HepG2 (cell line): ENCODE measurements around the gene TAS2R60. TPM values are rescaled to one million over a fixed set of nuclear protein-coding genes. Genes with fewer than 3 reads are reported as not detected.
"Not testable (repeated sequence)": the region's sequence is repeated elsewhere in the genome, so short reads cannot be mapped to it uniquely, and the experiment has no call there.

Experiments used
- ATAC-seq: fragments of 200-7000 bp; cut with Tn5 transposase; 3 replicates; pipeline ENCODE4 v1.9.1; 2020; ENCODE audit warnings: mild to moderate bottlenecking, moderate library complexity
- BruUV-seq: library from RNA; stranded (reverse); fragments of 400-500 nt; replicated peaks from 2 replicates; lab custom pipeline; 2021; lab: Mats Ljungman, UMichigan
- CTCF ChIA-PET: fragments of 300-600 bp; formaldehyde crosslinking; extraction: SDS; loops from one replicate; lab custom pipeline; 2021; ENCODE audit warnings: low total read pairs, inconsistent platforms, low intra/inter-chr PET ratio; lab: Yijun Ruan, JAX
- POLR2A ChIA-PET: fragments of 350-600 bp; sonication (Branson Sonifier 250); formaldehyde crosslinking; loops from one replicate; lab custom pipeline; 2020; ENCODE audit warnings: antibody characterized with exemption, inconsistent platforms; lab: Yijun Ruan, JAX
- DNase-seq: peaks from one replicate; pipeline ENCODE4 v3.0.0-alpha.2; 2015; ENCODE audit warnings: low spot score
- FAIRE-seq: peaks from 3 replicates; lab custom pipeline; 2011; peaks lifted over from hg19 to GRCh38; lab: Jason Lieb, UNC
- H2AFZ ChIP-seq: one replicate; pipeline ENCODE4 v1.6.1; 2011; ENCODE audit warnings: low read length, inconsistent platforms
- H3K27ac ChIP-seq: fragments of 300-600 bp; 3 replicates; pipeline ENCODE4 v1.8.0; 2011; ENCODE audit warnings: mixed run types, mild to moderate bottlenecking, mixed read lengths, low read length, inconsistent platforms; ENCODE audit not compliant: insufficient read depth; ENCODE audit errors: extremely low read length
- H3K27me3 ChIP-seq, 2 experiments: fragments of 200-600 bp in 1 of 2; 2 replicates in 1 of 2; 3 replicates in 1 of 2; pipeline versions ENCODE4 v1.6.0 to v1.8.0; 2011; ENCODE audit warnings: low read length in 2 of 2, mild to moderate bottlenecking in 2 of 2, moderate library complexity in 2 of 2, inconsistent platforms in 1 of 2; ENCODE audit not compliant: insufficient read depth in 2 of 2, control insufficient read depth in 1 of 2
- H3K36me3 ChIP-seq, 2 experiments: fragments of 200-600 bp in 1 of 2; replicated peaks in 1 of 2; 2 replicates in 1 of 2; 3 replicates in 1 of 2; pipeline versions ENCODE4 v1.5.1 to v1.8.0; 2011; ENCODE audit warnings: low read length in 2 of 2, inconsistent platforms in 1 of 2; ENCODE audit not compliant: insufficient read depth in 2 of 2, control insufficient read depth in 1 of 2
- H3K4me1 ChIP-seq: 2 replicates; pipeline ENCODE4 v1.5.1; 2012; ENCODE audit warnings: low read length, inconsistent platforms; ENCODE audit not compliant: insufficient read depth
- H3K4me2 ChIP-seq: 2 replicates; pipeline ENCODE4 v1.6.0; 2011; ENCODE audit warnings: low read depth, low read length, inconsistent platforms
- H3K4me3 ChIP-seq, 3 experiments: fragments of 200-600 bp in 1 of 3; sonication (generic), shearing (Covaris generic) in 1 of 3; replicated peaks in 1 of 3; 2 replicates each; pipeline ENCODE4 v1.5.1; 2011 to 2016; ENCODE audit warnings: low read length in 3 of 3, inconsistent platforms in 2 of 3, low read depth in 2 of 3, mild to moderate bottlenecking in 2 of 3, control low read depth in 1 of 3, mixed read lengths in 1 of 3; ENCODE audit not compliant: insufficient read depth in 1 of 3
- H3K79me2 ChIP-seq: one replicate; pipeline ENCODE4 v1.6.1; 2011; ENCODE audit warnings: low read length, inconsistent platforms; ENCODE audit not compliant: insufficient read depth
- H3K9ac ChIP-seq: 2 replicates; pipeline ENCODE4 v1.6.0; 2011; ENCODE audit warnings: mild to moderate bottlenecking, low read depth, low read length, inconsistent platforms; ENCODE audit not compliant: insufficient read depth
- H3K9me3 ChIP-seq: 2 replicates; pipeline ENCODE4 v1.5.1; 2012; ENCODE audit warnings: mild to moderate bottlenecking, low read length
- H4K20me1 ChIP-seq: 2 replicates; pipeline ENCODE4 v1.6.0; 2011; ENCODE audit warnings: inconsistent platforms, mild to moderate bottlenecking, low read length, moderate library complexity; ENCODE audit not compliant: insufficient read depth
- AFF4 ChIP-seq: sonication (generic); formaldehyde crosslinking; IDR thresholded peaks from 2 replicates; pipeline ENCODE4 v1.4.0; 2020; ENCODE audit warnings: missing genetic modification reagents
- FOXP1 ChIP-seq, 2 experiments: fragments of 450-650 bp in 1 of 2; IDR thresholded peaks; 2 replicates each; pipeline ENCODE4 v1.6.1; 2017 to 2018; ENCODE audit warnings: antibody characterized with exemption in 1 of 2
- ZC3H4 ChIP-seq: sonication (generic); formaldehyde crosslinking; IDR thresholded peaks from 2 replicates; pipeline ENCODE4 v1.4.0; 2020; ENCODE audit warnings: missing genetic modification reagents, borderline replicate concordance
- ZNF367 ChIP-seq: sonication (generic); formaldehyde crosslinking; IDR thresholded peaks from 2 replicates; pipeline ENCODE4 v1.4.0; 2020; ENCODE audit warnings: missing genetic modification reagents, borderline replicate concordance
- ZNF790 ChIP-seq: sonication (generic); formaldehyde crosslinking; IDR thresholded peaks from 2 replicates; pipeline ENCODE4 v1.8.0; 2022; ENCODE audit warnings: missing genetic modification reagents, mild to moderate bottlenecking, borderline replicate concordance
- WGBS: methylation state at CpG from one replicate; pipeline ENCODE4 v1.1.6; 2017; ENCODE audit warnings: low lambda C conversion rate; 5-methylcytosine and 5-hydroxymethylcytosine counted together
- in situ Hi-C: cut with HindIII; loops from 2 replicates; pipeline ENCODE4 v1.10.0; 2017; ENCODE audit warnings: low pct_unique_long_range_greater_than_20kb; ENCODE audit not compliant: extremely low pct_ligation_motif_present
- intact Hi-C: fragments of 100-400 bp; cut with micrococcal nuclease; formaldehyde crosslinking; loops from one replicate; pipeline ENCODE4 v1.10.0; 2022; ENCODE audit not compliant: unreplicated experiment
- polyA plus RNA-seq, 8 experiments: library from polyadenylated mRNA; depleted of rRNA in 3 of 8; stranded (reverse) in 7 of 8; unstranded in 1 of 8; fragments of >200 nt; fragmentation: Illumina TruSeq in 4 of 8; extraction: Trizol in 4 of 8; gene quantifications; 2 replicates each; pipeline versions ENCODE4 v1.2.1 to v1.2.3, GENCODE V29; 2011 to 2016; ENCODE audit warnings: low read depth in 4 of 8, missing spikeins in 1 of 8, mixed read lengths in 1 of 8; ENCODE audit not compliant: insufficient read depth in 1 of 8
- total RNA-seq, 5 experiments: library from RNA; depleted of rRNA; stranded (reverse); fragments of >200 nt; fragmentation: Illumina TruSeq; extraction: Trizol; gene quantifications; 2 replicates each; pipeline ENCODE4 v1.2.3, GENCODE V29; 2016; ENCODE audit warnings: low read depth in 1 of 5

Gene TAS2R60
- total and polyA plus RNA-seq, 2 of the 13 experiments (the other 11 are each of a cell fraction or from before 2014, with no cell fraction given): not detected

GRCh38 chr7:143413123-143413522 lies 30.1 kb upstream of the TAS2R60 start:
- no peak for FAIRE-seq
- no TSS peak for BruUV-seq
- Histone ChIP-seq H3K9ac (no peak overlapping the region), H3K4me1 (peaks cover 31% of the 10 kb centered on the region), H3K4me2 (no peak overlapping the region), H3K79me2 (no peaks in the 10 kb centered on the region), H3K27me3 (peaks cover 0 to 10% of the 10 kb centered on the region in 2 experiments; a peak in 2 of 5 replicates), H3K4me3 (no peak overlapping the region), H2AFZ (no peak overlapping the region), H4K20me1 (no peaks in the 10 kb centered on the region), H3K36me3 (no peaks in the 10 kb centered on the region), H3K9me3 (no peaks in the 10 kb centered on the region), H3K27ac (no peak overlapping the region)
- in situ Hi-C loops: no loop called here
- CTCF ChIA-PET: no interaction called here
- no peak for DNase-seq
- TF ChIP-seq ZNF367 (CRISPR knock-in tag): no peak
- TF ChIP-seq FOXP1 (IDR thresholded peaks at IDR 0.05): no peak
- no peak for TF ChIP-seq FOXP1 (CRISPR knock-in tag; IDR thresholded peaks at IDR 0.05)
- no peak for TF ChIP-seq AFF4
- no peak for TF ChIP-seq ZC3H4
- TF ChIP-seq ZNF790 (CRISPR knock-in tag): no peak
- POLR2A ChIA-PET: no interaction called here
- no peak for ATAC-seq
- WGBS: 72% methylated on average over 8 of the region's 8 CpGs
- intact Hi-C loops: no loop called here

- H2AFZ ChIP-seq, intact Hi-C loops, H3K4me3 ChIP-seq, FAIRE-seq, BruUV-seq, H3K36me3 ChIP-seq, ATAC-seq, H3K9me3 ChIP-seq, DNase-seq, H3K27ac ChIP-seq, H3K4me2 ChIP-seq, H4K20me1 ChIP-seq, H3K9ac ChIP-seq, H3K79me2 ChIP-seq: not testable (repeated sequence)
- CTCF ChIA-PET: interaction anchor here (2.6 kb wide), 1 partner anchor 35 kb away, joined by 24 read pairs; the partner anchor contains the start of gene ZYX
- POLR2A ChIA-PET: interaction anchor here (1.5 kb wide), 1 partner anchor 152 kb away, joined by 3 read pairs; the partner anchor contains the start of gene GSTK1
- Histone ChIP-seq H3K27me3 (peaks cover 2 to 14% of the 10 kb centered on the region in 2 experiments; a peak in 3 of 5 replicates), H3K4me1 (peaks cover 15% of the 10 kb centered on the region)
- in situ Hi-C loops: loop anchor here (5.0 kb wide), 2 partner anchors 33 to 93 kb away; partner anchors contain the start of gene ZYX
- 41% methylated on average over 7 of the region's 7 CpGs for WGBS
Measured at GRCh38 chr7:143415209-143415608, 28.0 kb upstream of the TAS2R60 start.
